ENCODE results near the gene DOHH. TPM values are rescaled to one million over a fixed set of nuclear protein-coding genes. Genes with fewer than 3 reads are reported as not detected.

Gene DOHH
- total and polyA plus RNA-seq, 9 of the 15 experiments (the other 6 are each of a cell fraction or from before 2014, with no cell fraction given) = 0.14 to 47.2 (median 5.1) TPM

GRCh38 chr19:3448616-3449334 lies 51.7 kb downstream of the DOHH start:
- DNase-seq (ENCODE audit: extremely low read depth in 1 of 4, low spot score in 3 of 4) = no peak
- peaks cover 17% of the 10 kb centered on the region for H3K79me2 ChIP-seq (ENCODE audit: control insufficient read depth, insufficient read depth, low read length)
- no peak overlapping the region for H3K9ac ChIP-seq (ENCODE audit: insufficient read depth in 1 of 2, low read depth in 2 of 2, low read length in 2 of 2)
- no peaks in the 10 kb centered on the region for H3K9me3 ChIP-seq (replicated peaks; ENCODE audit: control insufficient read depth, insufficient read depth, low read depth, low read length)
- no peak overlapping the region for H3K27ac ChIP-seq (ENCODE audit: extremely low read depth, low read depth, low read length)
- ATAC-seq = no peak
- H2AFZ ChIP-seq (ENCODE audit: low read depth, low read length) = no peak overlapping the region
- H3K36me3 ChIP-seq (ENCODE audit: control insufficient read depth, insufficient read depth, low read length) = peaks cover 89% of the 10 kb centered on the region; the same call in 2 of the 3 replicates
- ChIA-PET CTCF (ENCODE audit: low intra/inter-chr PET ratio) (interaction anchor here (0.6 kb wide), 1 partner anchor 19 kb away, joined by 3 read pairs; no protein-coding TSS in a partner anchor), POLR2A (no interaction called here)
- H3K9me1 ChIP-seq (ENCODE audit: control insufficient read depth, insufficient read depth, low read length) = no peaks in the 10 kb centered on the region
- intact Hi-C loops (cut with micrococcal nuclease) = no loop called here
- no peaks in the 10 kb centered on the region for H3K27me3 ChIP-seq (ENCODE audit: control insufficient read depth in 2 of 2, insufficient read depth in 2 of 2, low read length in 2 of 2)
- H3K4me2 ChIP-seq (ENCODE audit: insufficient read depth, low read length) = no peak overlapping the region
- peaks cover 5% of the 10 kb centered on the region; the same call in 1 of the 2 replicates for H4K20me1 ChIP-seq (replicated peaks; ENCODE audit: control insufficient read depth, insufficient read depth, low read length)
- in situ Hi-C loops (cut with MboI) = no loop called here
- peaks cover 3 to 31% of the 10 kb centered on the region in 2 experiments; a peak in 2 of 5 replicates for H3K4me1 ChIP-seq (replicated peaks in 1 of 2; ENCODE audit: control insufficient read depth in 2 of 2, insufficient read depth in 2 of 2, low read length in 2 of 2)
- BruUV-seq (replicated peaks) = no TSS peak
- no peak overlapping the region for H3K4me3 ChIP-seq
- no peak for FAIRE-seq
- WGBS (ENCODE audit: insufficient coverage, low coverage, missing lambda C conversion rate) = 93% methylated on average over 16 of the region's 28 CpGs
- TF ChIP-seq SUPT5H (IDR thresholded peaks at IDR 0.05) = no peak
- no peak for TF ChIP-seq TOE1 (IDR thresholded peaks at IDR 0.05; ENCODE audit: borderline replicate concordance)
- TF ChIP-seq TOE1 (CRISPR knock-in tag; IDR thresholded peaks at IDR 0.05; ENCODE audit: borderline replicate concordance, low read depth) = no peak
- TF ChIP-seq MTA2 (IDR thresholded peaks at IDR 0.05; ENCODE audit: low read depth) = no peak
- no peak for TF ChIP-seq HDAC6 (IDR thresholded peaks at IDR 0.05; ENCODE audit: low read depth, low read length)
- no peak for TF ChIP-seq ESRRB (CRISPR knock-in tag; IDR thresholded peaks at IDR 0.05; ENCODE audit: borderline replicate concordance)
- TF ChIP-seq ATF3 (IDR thresholded peaks at IDR 0.05) = no peak
- no peak for TF ChIP-seq ATF3 (CRISPR knock-in tag; conservative IDR thresholded peaks at IDR 0.05)
- TF ChIP-seq, protein P1, sequence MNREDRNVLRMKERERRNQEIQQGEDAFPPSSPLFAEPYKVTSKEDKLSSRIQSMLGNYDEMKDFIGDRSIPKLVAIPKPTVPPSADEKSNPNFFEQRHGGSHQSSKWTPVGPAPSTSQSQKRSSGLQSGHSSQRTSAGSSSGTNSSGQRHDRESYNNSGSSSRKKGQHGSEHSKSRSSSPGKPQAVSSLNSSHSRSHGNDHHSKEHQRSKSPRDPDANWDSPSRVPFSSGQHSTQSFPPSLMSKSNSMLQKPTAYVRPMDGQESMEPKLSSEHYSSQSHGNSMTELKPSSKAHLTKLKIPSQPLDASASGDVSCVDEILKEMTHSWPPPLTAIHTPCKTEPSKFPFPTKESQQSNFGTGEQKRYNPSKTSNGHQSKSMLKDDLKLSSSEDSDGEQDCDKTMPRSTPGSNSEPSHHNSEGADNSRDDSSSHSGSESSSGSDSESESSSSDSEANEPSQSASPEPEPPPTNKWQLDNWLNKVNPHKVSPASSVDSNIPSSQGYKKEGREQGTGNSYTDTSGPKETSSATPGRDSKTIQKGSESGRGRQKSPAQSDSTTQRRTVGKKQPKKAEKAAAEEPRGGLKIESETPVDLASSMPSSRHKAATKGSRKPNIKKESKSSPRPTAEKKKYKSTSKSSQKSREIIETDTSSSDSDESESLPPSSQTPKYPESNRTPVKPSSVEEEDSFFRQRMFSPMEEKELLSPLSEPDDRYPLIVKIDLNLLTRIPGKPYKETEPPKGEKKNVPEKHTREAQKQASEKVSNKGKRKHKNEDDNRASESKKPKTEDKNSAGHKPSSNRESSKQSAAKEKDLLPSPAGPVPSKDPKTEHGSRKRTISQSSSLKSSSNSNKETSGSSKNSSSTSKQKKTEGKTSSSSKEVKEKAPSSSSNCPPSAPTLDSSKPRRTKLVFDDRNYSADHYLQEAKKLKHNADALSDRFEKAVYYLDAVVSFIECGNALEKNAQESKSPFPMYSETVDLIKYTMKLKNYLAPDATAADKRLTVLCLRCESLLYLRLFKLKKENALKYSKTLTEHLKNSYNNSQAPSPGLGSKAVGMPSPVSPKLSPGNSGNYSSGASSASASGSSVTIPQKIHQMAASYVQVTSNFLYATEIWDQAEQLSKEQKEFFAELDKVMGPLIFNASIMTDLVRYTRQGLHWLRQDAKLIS (CRISPR knock-in tag; IDR thresholded peaks at IDR 0.05) = no peak
- TF ChIP-seq ZC3H11A (IDR thresholded peaks at IDR 0.05; ENCODE audit: low read depth, low read length) = no peak
- peak; percentile 82 for TF ChIP-seq RBM22 (IDR thresholded peaks at IDR 0.05; ENCODE audit: low read depth, low read length, poor library complexity, severe bottlenecking)
- peak; percentile 69 for TF ChIP-seq ZBTB33 (CRISPR knock-in tag; IDR thresholded peaks at IDR 0.05)
